Lung (tissue), 12 donors: ENCODE results near the gene CRTAP. TPM values are rescaled to one million over a fixed set of nuclear protein-coding genes. Genes with fewer than 3 reads are reported as not detected.

ENCODE experiments used
- ATAC-seq: fragments of 200-7000 bp; cut with Tn5 transposase; one replicate; pipeline ENCODE4 v1.9.1; 2020; ENCODE audit warnings: moderate number of reproducible peaks; ENCODE audit not compliant: insufficient read depth, low FRiP score
- DNase-seq, 3 donors: peaks; one replicate each; pipeline ENCODE4 v3.0.0-alpha.2; 2013 to 2017
- H3K27ac ChIP-seq, 2 donors: one replicate each; pipeline ENCODE4 v1.5.1; 2013; ENCODE audit warnings: mild to moderate bottlenecking in 2 of 2, moderate library complexity in 2 of 2, control low read depth in 1 of 2, inconsistent platforms in 1 of 2, low read depth in 1 of 2, low read length in 1 of 2
- H3K27me3 ChIP-seq, 3 donors: one replicate each; pipeline ENCODE4 v1.5.1; 2013; ENCODE audit warnings: low read length in 2 of 3; ENCODE audit not compliant: control insufficient read depth in 3 of 3, insufficient read depth in 3 of 3
- H3K36me3 ChIP-seq, 4 donors: one replicate each; pipeline ENCODE4 v1.5.1; 2013; ENCODE audit warnings: low read length in 4 of 4, mild to moderate bottlenecking in 1 of 4, moderate library complexity in 1 of 4; ENCODE audit not compliant: control insufficient read depth in 4 of 4, insufficient read depth in 4 of 4
- H3K4me1 ChIP-seq, 5 donors: one replicate each; pipeline ENCODE4 v1.5.1; 2013; ENCODE audit warnings: low read length in 5 of 5, mild to moderate bottlenecking in 2 of 5, moderate library complexity in 1 of 5; ENCODE audit not compliant: control insufficient read depth in 5 of 5, insufficient read depth in 5 of 5
- H3K4me3 ChIP-seq: one replicate; pipeline ENCODE4 v1.5.1; 2013; ENCODE audit warnings: mild to moderate bottlenecking, control low read depth, moderate library complexity
- H3K9ac ChIP-seq, 2 donors: one replicate each; pipeline ENCODE4 v1.5.1; 2013; ENCODE audit warnings: low read length in 2 of 2, control low read depth in 1 of 2; ENCODE audit not compliant: insufficient read depth in 1 of 2
- H3K9me3 ChIP-seq, 4 donors: one replicate each; pipeline ENCODE4 v1.5.1; 2013; ENCODE audit warnings: low read length in 3 of 4, mild to moderate bottlenecking in 1 of 4, moderate library complexity in 1 of 4; ENCODE audit not compliant: control insufficient read depth in 4 of 4, insufficient read depth in 3 of 4
- WGBS, 2 donors: extraction: QIAGEN DNeasy Blood & Tissue Kit; methylation state at CpG; one replicate each; pipeline ENCODE4 v1.1.7; 2013; 5-methylcytosine and 5-hydroxymethylcytosine counted together
- polyA plus RNA-seq, 2 donors: library from polyadenylated mRNA; stranded (reverse); fragments of 200-250 nt; gene quantifications; one replicate each; pipeline ENCODE4 v1.2.1, GENCODE V29; 2013
- total RNA-seq, 2 donors: library from RNA; depleted of rRNA in 1 of 2; stranded (reverse); fragments of >200 nt in 1 of 2; gene quantifications; one replicate each; pipeline ENCODE4 v1.2.1, GENCODE V29; 2014 to 2021
- TF ChIP-seq, protein P1 (sequence below): IDR thresholded peaks from 2 replicates; pipeline ENCODE4 v1.5.1; 2012; ENCODE audit warnings: mild to moderate bottlenecking; ENCODE audit errors: control extremely low read depth, extremely low read depth
- donor health status: control.
- donor health status: control.
- donor health status: Bipolar disorder and iron deficiency.
- donor health status: healthy.
- donor health status: DM: yes; HTN: yes; CAD: no.

Gene CRTAP
- total and polyA plus RNA-seq, 4 donors, result 78.4 to 233 (median 143) TPM

DNA sequence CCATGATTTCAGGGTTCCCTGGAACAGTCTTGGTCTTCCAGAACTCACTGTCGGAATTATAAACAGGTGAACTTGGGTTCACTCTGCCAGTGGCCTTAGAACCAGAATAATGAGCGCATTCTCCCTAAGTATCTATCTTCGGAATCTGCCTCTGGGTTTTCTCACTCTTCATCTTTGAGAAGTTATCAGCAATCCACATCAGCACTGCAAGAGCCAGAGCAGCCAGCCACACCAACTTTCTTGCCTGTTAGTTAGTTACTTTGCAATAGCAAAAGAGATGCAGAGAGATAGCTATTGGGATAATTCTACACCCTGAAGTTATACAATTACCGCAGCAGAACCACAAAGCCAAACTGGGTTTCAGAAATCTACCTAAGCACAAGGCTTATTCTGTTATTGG, 42.6 kb upstream of the CRTAP start:
- Histone ChIP-seq H3K9me3 (peaks cover 0 to 1% (median 0%) of the 10 kb centered on the region in 4 donors), H3K36me3 (peaks cover 5 to 16% (median 13%) of the 10 kb centered on the region in 4 donors), H3K4me3 (no peak overlapping the region), H3K4me1 (peaks cover 0 to 3% (median 0%) of the 10 kb centered on the region in 5 donors), H3K27me3 (no peaks in the 10 kb centered on the region), H3K9ac (no peak overlapping the region), H3K27ac (no peak overlapping the region)
- WGBS, 2 donors, result 93 to 97% methylated on average over 4 of the region's 4 CpGs
- no peak for ATAC-seq
- DNase-seq, result no peak
- TF ChIP-seq, protein P1, sequence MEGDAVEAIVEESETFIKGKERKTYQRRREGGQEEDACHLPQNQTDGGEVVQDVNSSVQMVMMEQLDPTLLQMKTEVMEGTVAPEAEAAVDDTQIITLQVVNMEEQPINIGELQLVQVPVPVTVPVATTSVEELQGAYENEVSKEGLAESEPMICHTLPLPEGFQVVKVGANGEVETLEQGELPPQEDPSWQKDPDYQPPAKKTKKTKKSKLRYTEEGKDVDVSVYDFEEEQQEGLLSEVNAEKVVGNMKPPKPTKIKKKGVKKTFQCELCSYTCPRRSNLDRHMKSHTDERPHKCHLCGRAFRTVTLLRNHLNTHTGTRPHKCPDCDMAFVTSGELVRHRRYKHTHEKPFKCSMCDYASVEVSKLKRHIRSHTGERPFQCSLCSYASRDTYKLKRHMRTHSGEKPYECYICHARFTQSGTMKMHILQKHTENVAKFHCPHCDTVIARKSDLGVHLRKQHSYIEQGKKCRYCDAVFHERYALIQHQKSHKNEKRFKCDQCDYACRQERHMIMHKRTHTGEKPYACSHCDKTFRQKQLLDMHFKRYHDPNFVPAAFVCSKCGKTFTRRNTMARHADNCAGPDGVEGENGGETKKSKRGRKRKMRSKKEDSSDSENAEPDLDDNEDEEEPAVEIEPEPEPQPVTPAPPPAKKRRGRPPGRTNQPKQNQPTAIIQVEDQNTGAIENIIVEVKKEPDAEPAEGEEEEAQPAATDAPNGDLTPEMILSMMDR, result no peak

DNA sequence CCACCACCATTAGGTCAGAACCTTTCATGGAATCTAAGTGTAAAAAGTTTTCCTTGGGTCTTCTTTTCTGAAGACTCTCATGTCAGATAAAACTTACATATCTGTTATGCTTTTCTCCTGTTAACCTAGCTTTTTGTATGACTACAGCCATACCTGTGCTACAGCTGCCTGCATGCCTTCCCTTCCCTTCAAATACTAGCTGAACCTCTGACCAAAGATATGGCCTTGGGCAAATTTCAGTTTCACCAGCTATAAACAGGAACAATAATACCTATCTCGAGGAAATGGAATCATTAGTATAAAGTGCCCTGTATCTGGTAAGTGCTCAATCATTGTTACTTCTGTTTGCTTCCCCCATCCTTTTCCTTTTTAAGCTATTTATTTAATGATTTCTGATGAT, 41.9 kb upstream of the CRTAP start:
- no peak overlapping the region for H3K27ac ChIP-seq
- WGBS, 2 donors, result 90 to 93% methylated on average over 1 of the region's 1 CpG
- no peak for ATAC-seq
- peaks cover 5 to 17% (median 14%) of the 10 kb centered on the region in 4 donors for H3K36me3 ChIP-seq
- H3K27me3 ChIP-seq, result no peaks in the 10 kb centered on the region
- TF ChIP-seq, protein P1, result no peak
- peaks cover 0 to 1% (median 0%) of the 10 kb centered on the region in 4 donors for H3K9me3 ChIP-seq
- H3K4me3 ChIP-seq, result no peak overlapping the region
- H3K9ac ChIP-seq, result no peak overlapping the region
- H3K4me1 ChIP-seq, result peaks cover 0 to 3% (median 0%) of the 10 kb centered on the region in 5 donors
- DNase-seq, result no peak

DNA sequence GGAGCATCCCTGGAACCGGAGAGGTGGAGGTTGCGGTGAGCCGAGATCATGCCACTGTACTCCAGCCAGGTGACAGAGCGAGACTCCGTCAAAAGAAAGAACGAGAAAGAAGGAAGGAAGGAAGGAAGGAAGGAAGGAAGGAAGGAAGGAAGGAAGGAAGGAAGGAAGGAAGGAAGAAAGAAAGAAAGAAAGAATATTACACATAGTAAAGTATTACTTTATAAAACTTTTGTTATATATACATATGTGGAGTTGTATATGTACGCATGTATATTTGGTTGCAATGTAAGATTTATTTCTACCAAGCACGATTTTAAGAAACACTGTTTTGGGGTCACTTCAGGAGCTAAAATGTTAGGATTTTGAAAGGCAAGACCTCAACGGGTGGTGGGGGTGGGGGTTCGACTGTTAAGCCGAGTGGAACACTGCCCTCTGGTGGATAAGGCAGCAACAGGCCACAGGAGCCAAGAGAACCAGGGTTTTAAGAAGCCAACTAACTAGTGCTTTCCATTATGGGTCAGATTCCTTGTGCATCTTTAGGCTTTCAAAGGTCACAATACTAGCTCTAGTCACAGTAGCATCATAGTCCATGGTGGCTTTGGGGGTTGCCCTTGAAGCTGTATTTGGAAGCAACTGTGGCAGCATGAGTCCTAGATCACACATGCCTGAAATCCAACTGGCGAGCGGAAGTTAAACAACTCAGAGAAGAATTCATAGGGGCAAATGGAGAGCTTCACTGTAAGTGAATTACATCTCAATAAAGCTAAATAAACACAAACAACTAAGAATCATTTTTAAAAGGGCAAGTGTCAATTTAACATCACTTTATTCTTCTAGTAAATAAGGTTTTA, 39.4 kb upstream of the CRTAP start:
- Histone ChIP-seq H3K4me3 (no peak overlapping the region), H3K27me3 (no peaks in the 10 kb centered on the region), H3K27ac (no peak overlapping the region), H3K9ac (no peak overlapping the region), H3K4me1 (peaks cover 0 to 2% (median 0%) of the 10 kb centered on the region in 5 donors), H3K9me3 (no peaks in the 10 kb centered on the region), H3K36me3 (peaks cover 2 to 15% (median 6%) of the 10 kb centered on the region in 4 donors)
- whole genome bisulfite sequencing, 2 donors, result 55 to 62% methylated on average over 13 of the region's 13 CpGs
- TF ChIP-seq, protein P1, result peak; percentile 68
- DNase-seq (peak; percentile 69 to 83 (median 76)), ATAC-seq (peak; percentile 66)
